Neutrophil (primary cell): Measurements from ENCODE around the gene SLC25A39.

Experiments used
- H3K27ac ChIP-seq: fragments of 200-600 bp; sonication (generic); 2 replicates; pipeline ENCODE4 v1.5.1; 2016; ENCODE audit warnings: mild to moderate bottlenecking, moderate library complexity
- H3K27me3 ChIP-seq: fragments of 200-600 bp; sonication (generic); 2 replicates; pipeline ENCODE4 v1.6.0; 2016; ENCODE audit warnings: mild to moderate bottlenecking
- H3K36me3 ChIP-seq: fragments of 200-600 bp; sonication (generic); 2 replicates; pipeline ENCODE4 v1.5.1; 2017
- H3K4me1 ChIP-seq, 2 experiments: fragments of 200-600 bp in 1 of 2; sonication (generic) in 1 of 2; 1 replicate in 1 of 2; 2 replicates in 1 of 2; pipeline versions ENCODE4 v1.5.1 to v1.6.1; 2013 to 2016; ENCODE audit warnings: low read depth in 1 of 2, low read length in 1 of 2, mild to moderate bottlenecking in 1 of 2, moderate library complexity in 1 of 2; ENCODE audit not compliant: control insufficient read depth in 1 of 2, insufficient read depth in 1 of 2
- H3K4me3 ChIP-seq, 2 experiments: fragments of 200-600 bp in 1 of 2; sonication (generic) in 1 of 2; 1 replicate in 1 of 2; 2 replicates in 1 of 2; pipeline ENCODE4 v1.5.1; 2013 to 2016; ENCODE audit warnings: low read depth in 1 of 2, low read length in 1 of 2, mild to moderate bottlenecking in 1 of 2, moderate library complexity in 1 of 2
- H3K9me3 ChIP-seq: fragments of 200-600 bp; sonication (generic); 2 replicates; pipeline ENCODE4 v1.5.1; 2016
- CTCF ChIP-seq: fragments of 200-600 bp; sonication (generic); IDR thresholded peaks from 2 replicates; pipeline ENCODE4 v1.5.1; 2016; ENCODE audit warnings: antibody characterized with exemption

The SLC25A39 gene

GRCh38 chr17:44310188-44310587 is 14.4 kb downstream of the SLC25A39 start:
- TF ChIP-seq CTCF, result no peak
- Histone ChIP-seq H3K27me3 (peaks cover 100% of the 10 kb centered on the region), H3K4me1 (peaks cover 0 to 24% of the 10 kb centered on the region in 2 experiments), H3K4me3 (no peak overlapping the region), H3K9me3 (no peaks in the 10 kb centered on the region), H3K27ac (no peak overlapping the region), H3K36me3 (no peaks in the 10 kb centered on the region)

- Histone ChIP-seq H3K36me3 (no peaks in the 10 kb centered on the region), H3K27ac (no peak overlapping the region), H3K4me3 (no peak overlapping the region), H3K4me1 (peaks cover 0 to 18% of the 10 kb centered on the region in 2 experiments), H3K9me3 (no peaks in the 10 kb centered on the region), H3K27me3 (peaks cover 100% of the 10 kb centered on the region)
- TF ChIP-seq CTCF, result no peak
These were observed 15.2 kb downstream of the SLC25A39 start for GRCh38 chr17:44309472-44309871.

GRCh38 chr17:44308865-44309264 is 15.8 kb downstream of the SLC25A39 start:
- Histone ChIP-seq H3K4me3 (peak overlapping the region; percentile 17 to 54), H3K36me3 (no peaks in the 10 kb centered on the region), H3K9me3 (no peaks in the 10 kb centered on the region), H3K27me3 (peaks cover 100% of the 10 kb centered on the region), H3K27ac (no peak overlapping the region), H3K4me1 (peaks cover 0 to 18% of the 10 kb centered on the region in 2 experiments)
- TF ChIP-seq CTCF, result no peak

- Histone ChIP-seq H3K4me1 (peaks cover 0 to 18% of the 10 kb centered on the region in 2 experiments), H3K27ac (no peak within 1 kb of the TSS), H3K4me3 (peak within 1 kb of the TSS; percentile 17 to 54), H3K36me3 (no peaks in the 10 kb centered on the region), H3K27me3 (peaks cover 100% of the 10 kb centered on the region), H3K9me3 (no peaks in the 10 kb centered on the region)
- TF ChIP-seq CTCF, result no peak
These were observed 16.3 kb downstream of the SLC25A39 start, which contains the start of gene RUNDC3A for GRCh38 chr17:44308320-44308818. Gene RUNDC3A, plus strand, starts transcription at chr17:44308601. Its CDS starts 232 bp downstream, at chr17:44308833.

- H3K4me1 ChIP-seq, result peaks cover 0 to 18% of the 10 kb centered on the region in 2 experiments
- H3K27me3 ChIP-seq, result peaks cover 100% of the 10 kb centered on the region
- TF ChIP-seq CTCF, result no peak
- H3K9me3 ChIP-seq, result no peaks in the 10 kb centered on the region
- H3K36me3 ChIP-seq, result no peaks in the 10 kb centered on the region
- peak overlapping the region in 1 of 2 experiments; percentile 54 for H3K4me3 ChIP-seq
- no peak overlapping the region for H3K27ac ChIP-seq
These were observed 17.0 kb downstream of the SLC25A39 start for GRCh38 chr17:44307387-44308186.
